AG09319 (cell line): ENCODE data around the gene CDK2.

ENCODE experiments used
- DNase-seq: peaks from one replicate; pipeline ENCODE4 v3.0.0-alpha.2; 2010; ENCODE audit warnings: low read depth; ENCODE audit errors: extremely low read depth
- TF ChIP-seq, protein P1 (sequence below): IDR thresholded peaks from 2 replicates; pipeline ENCODE4 v1.5.1; 2011; ENCODE audit warnings: low read depth, mild to moderate bottlenecking, inconsistent platforms, low read length, moderate library complexity

CDK2 gene

DNA sequence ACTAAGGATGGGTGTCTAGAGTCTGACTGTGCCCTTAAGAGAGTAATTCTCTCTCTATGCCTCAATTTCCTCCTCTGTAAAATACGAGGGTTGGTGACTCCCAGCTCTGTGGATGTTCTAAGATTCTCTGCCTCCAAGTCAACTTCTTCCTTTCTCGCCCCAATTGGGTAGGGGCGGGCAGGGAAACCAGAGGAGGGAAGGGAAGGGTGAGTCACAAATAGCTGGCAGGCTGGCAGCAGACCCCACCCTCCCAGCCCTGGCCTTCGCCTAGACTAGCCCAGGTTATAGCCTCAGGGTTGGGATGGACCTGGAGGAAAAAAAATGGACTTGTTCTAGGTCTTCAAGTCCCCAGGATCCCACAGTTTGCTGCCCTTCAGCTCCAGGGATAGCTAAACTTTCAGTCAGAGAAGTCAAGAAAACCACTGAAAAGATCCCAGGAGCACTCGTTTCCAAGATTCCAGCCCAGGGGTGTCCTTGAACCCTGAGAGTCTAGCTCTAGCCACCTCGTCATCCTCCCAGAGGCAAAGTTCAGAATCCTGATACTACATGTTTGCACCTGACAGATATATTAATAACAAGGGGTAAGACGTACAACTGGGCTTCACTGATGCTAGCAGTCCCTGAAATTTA, 33.3 kb upstream of the CDK2 start:
- no peak for DNase-seq
- TF ChIP-seq, protein P1, sequence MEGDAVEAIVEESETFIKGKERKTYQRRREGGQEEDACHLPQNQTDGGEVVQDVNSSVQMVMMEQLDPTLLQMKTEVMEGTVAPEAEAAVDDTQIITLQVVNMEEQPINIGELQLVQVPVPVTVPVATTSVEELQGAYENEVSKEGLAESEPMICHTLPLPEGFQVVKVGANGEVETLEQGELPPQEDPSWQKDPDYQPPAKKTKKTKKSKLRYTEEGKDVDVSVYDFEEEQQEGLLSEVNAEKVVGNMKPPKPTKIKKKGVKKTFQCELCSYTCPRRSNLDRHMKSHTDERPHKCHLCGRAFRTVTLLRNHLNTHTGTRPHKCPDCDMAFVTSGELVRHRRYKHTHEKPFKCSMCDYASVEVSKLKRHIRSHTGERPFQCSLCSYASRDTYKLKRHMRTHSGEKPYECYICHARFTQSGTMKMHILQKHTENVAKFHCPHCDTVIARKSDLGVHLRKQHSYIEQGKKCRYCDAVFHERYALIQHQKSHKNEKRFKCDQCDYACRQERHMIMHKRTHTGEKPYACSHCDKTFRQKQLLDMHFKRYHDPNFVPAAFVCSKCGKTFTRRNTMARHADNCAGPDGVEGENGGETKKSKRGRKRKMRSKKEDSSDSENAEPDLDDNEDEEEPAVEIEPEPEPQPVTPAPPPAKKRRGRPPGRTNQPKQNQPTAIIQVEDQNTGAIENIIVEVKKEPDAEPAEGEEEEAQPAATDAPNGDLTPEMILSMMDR, result no peak

DNA sequence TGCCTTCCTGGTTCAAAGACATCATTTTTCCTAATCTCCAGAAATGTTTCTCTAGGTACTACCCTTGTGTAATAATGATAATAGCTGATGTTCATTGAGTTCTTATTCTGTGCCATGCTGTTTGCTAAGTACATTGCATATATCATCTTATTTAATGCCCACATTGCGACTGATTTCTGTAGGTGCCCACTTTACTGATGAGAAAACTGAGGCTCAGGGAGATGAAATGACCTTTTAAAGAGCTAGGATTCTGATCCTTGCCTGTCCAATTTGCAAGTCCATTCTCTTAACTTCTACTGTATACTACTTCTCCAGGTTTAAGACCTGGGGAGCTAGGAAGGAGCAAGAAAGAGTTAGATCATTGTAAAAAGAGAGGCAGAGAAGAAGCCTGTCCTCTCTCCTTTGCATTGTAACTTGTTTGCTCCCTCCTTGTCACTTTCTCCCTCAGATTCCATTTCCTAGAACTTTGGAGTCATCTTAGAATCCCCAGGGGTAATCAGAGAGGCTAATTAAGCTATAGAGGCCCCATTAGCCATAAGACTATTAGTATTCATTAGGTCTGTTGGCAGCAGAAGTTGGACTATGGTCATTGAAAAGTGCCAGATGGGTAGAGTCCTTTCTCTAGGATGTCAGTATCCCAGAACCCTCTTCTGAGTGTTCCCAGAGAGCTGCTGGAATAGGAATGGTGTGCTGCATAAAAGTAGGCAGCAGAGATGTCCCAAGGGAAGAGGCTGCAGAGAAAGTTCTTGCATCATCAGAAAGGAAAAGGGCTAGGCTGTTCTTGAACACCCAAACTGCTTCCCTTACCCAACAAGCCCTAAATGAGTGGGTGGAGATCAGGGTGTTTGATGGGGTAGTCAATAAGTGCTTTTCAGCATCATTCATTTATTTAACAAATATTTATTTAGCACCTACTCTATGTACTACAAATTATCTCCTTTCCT, 32.6 kb upstream of the CDK2 start:
- no peak for DNase-seq

DNA sequence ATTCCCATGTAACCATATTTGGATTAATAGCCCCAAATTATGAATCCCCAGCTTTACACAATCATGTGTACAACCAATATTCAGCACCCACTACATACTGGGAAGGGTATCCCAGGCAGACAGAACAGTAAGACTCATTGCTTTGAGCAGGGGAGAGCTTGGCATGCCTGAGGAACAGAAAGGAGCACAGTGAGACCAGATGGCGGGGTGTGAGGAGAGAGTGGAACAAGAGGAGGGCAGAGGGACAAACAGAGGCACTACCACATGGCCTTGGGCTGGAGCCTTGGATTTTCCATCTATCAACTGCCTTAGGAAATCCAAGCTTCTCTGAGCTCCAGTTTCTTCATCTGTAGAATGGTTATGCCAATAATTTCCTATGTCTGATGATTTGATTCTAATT, 31.9 kb upstream of the CDK2 start:
- TF ChIP-seq, protein P1, result no peak

More for the DNA sequence above, 32.6 kb upstream of the CDK2 start:
- TF ChIP-seq, protein P1, result no peak

DNA sequence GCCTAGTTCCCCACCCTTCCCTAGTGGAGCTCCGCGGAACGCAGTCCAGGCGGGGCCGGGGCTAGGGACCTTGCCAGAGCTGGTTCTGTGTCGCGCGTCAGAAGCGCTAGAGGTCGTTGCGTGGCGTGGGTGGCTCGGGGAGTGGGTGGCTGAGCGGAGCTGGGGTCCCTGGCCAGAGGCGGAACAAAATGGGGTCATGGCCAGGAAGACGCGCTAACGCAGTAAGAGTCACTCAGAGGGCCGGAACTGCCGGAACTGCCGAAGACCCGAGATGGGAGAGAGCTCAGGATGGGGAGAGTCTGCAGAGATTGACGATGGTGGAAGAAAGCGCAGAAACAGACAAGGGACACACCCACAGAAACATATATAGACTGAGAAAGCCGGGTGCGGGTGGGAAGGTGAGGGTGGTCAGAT, 30.9 kb upstream of the CDK2 start:
- TF ChIP-seq, protein P1, result no peak; the same call in 1 of the 2 replicates
- no peak for DNase-seq

More for the DNA sequence above, 31.9 kb upstream of the CDK2 start:
- no peak for DNase-seq

DNA sequence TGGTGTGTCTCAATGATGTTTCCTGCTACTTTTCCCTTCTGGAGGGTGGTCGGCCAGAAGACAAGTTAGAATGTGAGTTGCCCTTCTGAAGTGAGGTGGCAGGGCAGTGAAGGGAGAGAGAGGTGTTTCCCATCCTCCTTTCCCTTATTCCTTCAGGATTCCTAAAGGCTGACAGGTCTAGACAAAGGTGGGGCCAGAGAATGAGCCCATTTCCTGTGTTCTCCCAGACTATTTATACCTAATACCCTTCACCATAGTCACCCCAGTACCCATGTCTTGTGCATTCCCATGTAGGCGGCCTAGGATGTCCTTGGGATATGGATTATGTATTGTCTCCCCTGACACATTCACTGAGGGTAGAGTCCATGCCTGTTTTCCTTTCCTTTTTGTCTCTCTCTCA, 28.6 kb upstream of the CDK2 start:
- TF ChIP-seq, protein P1, result no peak
- DNase-seq, result no peak

DNA sequence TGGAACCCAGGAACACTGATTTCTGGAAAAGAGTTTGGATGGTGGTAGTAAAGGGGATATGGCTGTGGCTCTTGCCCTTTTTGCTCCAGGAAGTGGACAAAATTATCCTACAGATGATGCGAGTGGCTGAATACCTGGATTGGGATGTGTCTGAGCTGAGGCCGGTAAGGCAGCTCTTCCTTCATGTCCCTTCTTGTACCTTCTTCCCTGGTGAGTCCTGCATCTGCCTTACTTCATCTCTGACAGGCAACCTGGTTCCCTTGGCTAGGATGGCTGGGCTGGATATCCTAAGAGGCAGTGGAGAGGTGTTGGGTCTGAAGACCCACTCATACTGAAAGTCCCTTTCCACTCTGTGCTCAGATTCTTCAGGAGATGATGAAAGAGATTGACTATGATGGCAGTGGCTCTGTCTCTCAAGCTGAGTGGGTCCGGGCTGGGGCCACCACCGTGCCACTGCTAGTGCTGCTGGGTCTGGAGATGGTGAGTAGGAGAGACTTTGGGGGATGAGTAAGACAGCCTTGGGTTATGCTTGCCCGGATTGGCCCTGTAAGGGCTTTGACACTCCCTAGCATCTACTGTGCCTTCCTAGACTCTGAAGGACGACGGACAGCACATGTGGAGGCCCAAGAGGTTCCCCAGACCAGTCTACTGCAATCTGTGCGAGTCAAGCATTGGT, 27.7 kb upstream of the CDK2 start:
- no peak for DNase-seq
- TF ChIP-seq, protein P1, result no peak
